CD8-positive, alpha-beta memory T cell (primary cell): ENCODE results near the gene CHKA. TPM values are rescaled to one million over a fixed set of nuclear protein-coding genes. Genes with fewer than 3 reads are reported as not detected.

Experiments used
- CTCF ChIA-PET: fragments of 350-600 bp; sonication (Branson Sonifier 250); formaldehyde crosslinking; loops from one replicate; lab custom pipeline; 2021; ENCODE audit warnings: antibody characterized with exemption; lab: Charles Lee
- POLR2A ChIA-PET: fragments of 350-600 bp; sonication (Branson Sonifier 250); formaldehyde crosslinking; loops from one replicate; lab custom pipeline; 2021; ENCODE audit warnings: antibody characterized with exemption; lab: Charles Lee
- DNase-seq, 5 donors: peaks; one replicate each; pipeline versions ENCODE4 v3.0.0 to v3.0.0-alpha.2; 2020 to 2022; ENCODE audit warnings: mixed read lengths in 1 of 5
- H3K27ac ChIP-seq: one replicate; pipeline ENCODE4 v1.7.0; 2013; ENCODE audit warnings: low read depth, mild to moderate bottlenecking, low read length, moderate library complexity
- H3K27me3 ChIP-seq: 2 replicates; pipeline ENCODE4 v1.7.0; 2013; ENCODE audit warnings: low read length, mild to moderate bottlenecking; ENCODE audit not compliant: insufficient read depth, poor library complexity, severe bottlenecking
- H3K36me3 ChIP-seq: 2 replicates; pipeline ENCODE4 v1.7.0; 2013; ENCODE audit warnings: mild to moderate bottlenecking, low read length, moderate library complexity; ENCODE audit not compliant: insufficient read depth
- H3K4me1 ChIP-seq: 2 replicates; pipeline ENCODE4 v1.7.0; 2013; ENCODE audit warnings: mild to moderate bottlenecking, low read length, moderate library complexity; ENCODE audit not compliant: insufficient read depth
- H3K4me3 ChIP-seq: 2 replicates; pipeline ENCODE4 v1.7.0; 2013; ENCODE audit warnings: mild to moderate bottlenecking, low read length
- H3K9me3 ChIP-seq: 2 replicates; pipeline ENCODE4 v1.7.0; 2013; ENCODE audit warnings: mild to moderate bottlenecking, low read length
- H3K27ac Mint-ChIP-seq, 8 donors: one replicate each; pipeline ENCODE4 v1.8.0; 2020 to 2021; ENCODE audit warnings: mixed read lengths in 8 of 8, mild to moderate bottlenecking in 6 of 8, inconsistent platforms in 3 of 8, moderate library complexity in 3 of 8
- H3K27me3 Mint-ChIP-seq, 2 donors: one replicate each; pipeline ENCODE4 v1.8.0; 2020 to 2021; ENCODE audit warnings: mixed read lengths in 2 of 2, mild to moderate bottlenecking in 1 of 2, moderate library complexity in 1 of 2
- H3K36me3 Mint-ChIP-seq, 3 donors: one replicate each; pipeline ENCODE4 v1.8.0; 2020 to 2021; ENCODE audit warnings: mixed read lengths in 3 of 3, inconsistent platforms in 1 of 3, mild to moderate bottlenecking in 1 of 3
- H3K4me1 Mint-ChIP-seq, 3 donors: one replicate each; pipeline ENCODE4 v1.8.0; 2020 to 2021; ENCODE audit warnings: mixed read lengths in 3 of 3, inconsistent platforms in 1 of 3, mild to moderate bottlenecking in 1 of 3
- H3K4me3 Mint-ChIP-seq, 7 donors: one replicate each; pipeline ENCODE4 v1.8.0; 2020 to 2021; ENCODE audit warnings: mixed read lengths in 7 of 7, mild to moderate bottlenecking in 6 of 7, moderate library complexity in 4 of 7, inconsistent platforms in 2 of 7
- H3K9me3 Mint-ChIP-seq, 5 donors: one replicate each; pipeline ENCODE4 v1.8.0; 2020 to 2022; ENCODE audit warnings: mixed read lengths in 5 of 5, mild to moderate bottlenecking in 3 of 5, moderate library complexity in 2 of 5, inconsistent platforms in 1 of 5
- polyA plus RNA-seq: library from polyadenylated mRNA; unstranded; fragments of 300-500 nt; fragmentation: Illumina TruSeq; gene quantifications from one replicate; pipeline ENCODE4 v1.2.3, GENCODE V29; 2021
- total RNA-seq, 2 experiments: library from RNA; stranded (reverse); gene quantifications; one replicate each; pipeline ENCODE4 v1.2.3, GENCODE V29; 2021

CHKA gene
- total and polyA plus RNA-seq, 3 experiments from 2014 or later = 3.1 to 14.0 (median 11.6) TPM

DNA sequence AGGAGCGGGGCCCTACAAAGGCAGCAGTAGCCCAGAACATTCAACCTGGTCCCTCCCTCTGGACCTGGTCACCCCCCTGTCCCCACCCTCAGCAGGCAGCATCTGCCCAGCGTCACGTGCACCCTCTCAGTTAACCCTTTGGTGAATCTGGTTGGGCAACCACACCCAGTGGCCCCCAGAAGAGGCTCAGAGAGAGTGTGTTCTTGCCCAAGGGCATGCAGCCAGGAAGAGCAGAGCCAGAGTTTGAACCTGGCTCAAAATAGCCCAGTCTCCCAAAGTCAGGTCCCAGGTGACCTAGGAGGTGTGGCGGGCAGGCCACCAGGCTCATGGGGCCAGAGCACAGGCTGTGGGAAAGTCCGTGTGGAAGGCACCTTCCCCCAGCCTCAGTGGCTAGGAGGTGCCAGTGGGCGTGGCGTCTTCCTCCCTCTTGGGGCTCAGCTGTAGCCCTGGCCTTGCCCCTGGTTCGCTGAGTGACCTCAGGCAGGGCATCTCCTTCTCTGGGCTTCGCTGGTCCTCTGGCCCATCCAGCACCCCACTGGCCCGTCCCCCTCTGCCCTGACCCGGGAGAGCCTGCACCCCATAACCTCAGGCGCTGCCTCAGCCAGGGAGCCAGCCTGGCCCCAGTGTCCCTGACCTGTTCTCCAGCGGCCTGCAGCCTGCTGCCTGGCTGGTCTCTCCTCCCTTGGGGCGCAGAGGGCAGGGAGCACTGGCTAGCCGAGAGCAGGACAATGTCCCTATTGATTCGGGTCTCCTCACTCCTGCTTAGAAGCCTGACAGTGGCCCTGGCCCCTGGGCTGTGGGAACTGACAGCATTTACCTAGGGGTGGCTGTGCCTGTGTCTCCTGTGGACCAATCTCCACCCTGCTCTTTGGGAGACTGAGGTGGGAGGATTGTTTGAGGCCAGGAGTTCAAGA is 104.0 kb downstream of the CHKA start:
- no peaks in the 10 kb centered on the region for H3K9me3 ChIP-seq
- Mint-ChIP-seq H3K9me3 (no peaks in the 10 kb centered on the region), H3K36me3 (no peaks in the 10 kb centered on the region), H3K4me1 (no peaks in the 10 kb centered on the region), H3K4me3 (no peak overlapping the region), H3K27ac (no peak overlapping the region), H3K27me3 (peaks cover 0 to 2% of the 10 kb centered on the region in 2 donors)
- ChIA-PET POLR2A (no interaction called here), CTCF (no interaction called here)
- H3K27ac ChIP-seq = no peak overlapping the region
- no peaks in the 10 kb centered on the region for H3K36me3 ChIP-seq
- DNase-seq = no peak
- no peaks in the 10 kb centered on the region for H3K4me1 ChIP-seq
- no peaks in the 10 kb centered on the region for H3K27me3 ChIP-seq
- no peak overlapping the region for H3K4me3 ChIP-seq

DNA sequence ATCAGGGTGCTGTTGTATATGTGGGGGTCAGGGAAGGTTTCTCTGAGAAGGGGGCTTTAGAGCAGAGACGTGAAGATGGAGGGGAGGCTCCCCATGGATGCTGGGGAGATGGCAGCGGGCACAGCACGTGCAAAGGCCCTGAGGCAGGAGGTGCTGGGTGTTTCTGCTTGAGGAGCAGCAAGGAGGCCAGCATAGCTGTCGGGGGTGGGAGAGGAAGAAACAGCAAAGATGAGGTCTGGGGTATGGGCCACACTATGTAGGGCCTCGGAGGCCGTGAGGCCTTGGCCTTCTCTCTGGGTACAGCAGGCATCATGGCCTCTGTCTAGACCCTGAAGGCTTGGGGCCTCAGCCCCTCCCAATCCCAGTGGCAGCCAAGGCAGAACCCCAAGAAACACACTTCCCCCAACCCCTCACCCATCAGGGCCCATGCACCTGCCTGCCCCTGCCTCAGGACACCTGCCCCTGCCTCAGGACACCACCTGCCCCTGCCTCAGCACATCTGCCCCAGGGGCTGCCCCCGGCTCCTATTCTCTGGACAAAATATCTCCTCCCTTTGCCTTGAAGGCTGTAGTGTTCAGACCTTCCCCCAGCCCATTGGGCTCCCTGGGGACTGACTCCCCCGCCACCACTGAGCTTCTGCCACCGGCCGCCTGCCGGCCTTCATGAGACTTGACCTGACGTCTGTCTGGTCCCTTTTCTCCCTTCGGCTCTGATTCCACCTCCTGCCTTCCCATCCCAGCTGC is 104.9 kb downstream of the CHKA start:
- Histone ChIP-seq H3K4me1 (no peaks in the 10 kb centered on the region), H3K36me3 (no peaks in the 10 kb centered on the region), H3K27ac (no peak overlapping the region), H3K27me3 (no peaks in the 10 kb centered on the region), H3K4me3 (no peak overlapping the region), H3K9me3 (no peaks in the 10 kb centered on the region)
- DNase-seq = no peak
- H3K9me3 Mint-ChIP-seq = no peaks in the 10 kb centered on the region
- ChIA-PET POLR2A (no interaction called here), CTCF (no interaction called here)
- H3K27ac Mint-ChIP-seq = no peak overlapping the region
- no peak overlapping the region for H3K4me3 Mint-ChIP-seq
- no peaks in the 10 kb centered on the region for H3K4me1 Mint-ChIP-seq
- H3K27me3 Mint-ChIP-seq = peaks cover 2% of the 10 kb centered on the region in 2 donors
- H3K36me3 Mint-ChIP-seq = no peaks in the 10 kb centered on the region

DNA sequence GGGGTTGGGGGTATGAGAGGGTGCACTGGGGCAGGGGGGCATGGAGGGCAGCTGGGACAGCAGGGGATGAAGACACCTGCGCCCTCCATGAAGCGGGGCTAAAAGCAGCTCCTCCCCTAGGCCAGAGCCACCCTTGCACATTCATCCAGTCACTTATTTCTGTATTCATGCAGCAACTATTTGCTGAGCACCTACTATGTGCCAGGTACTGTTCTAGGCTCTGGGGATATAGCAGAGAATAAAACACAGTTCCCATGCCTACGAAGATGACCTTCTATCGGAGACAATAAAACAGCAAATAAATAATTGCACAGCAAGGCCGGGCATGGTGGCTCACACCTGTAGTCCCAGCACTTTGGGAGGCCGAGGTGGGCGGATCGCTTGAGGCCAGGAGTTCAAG is 105.7 kb downstream of the CHKA start:
- Histone ChIP-seq H3K4me1 (no peaks in the 10 kb centered on the region), H3K27me3 (no peaks in the 10 kb centered on the region), H3K27ac (no peak overlapping the region), H3K9me3 (no peaks in the 10 kb centered on the region), H3K4me3 (no peak overlapping the region), H3K36me3 (no peaks in the 10 kb centered on the region)
- Mint-ChIP-seq H3K4me1 (no peaks in the 10 kb centered on the region), H3K27me3 (peaks cover 2 to 4% of the 10 kb centered on the region in 2 donors), H3K36me3 (no peaks in the 10 kb centered on the region), H3K9me3 (no peaks in the 10 kb centered on the region), H3K27ac (no peak overlapping the region), H3K4me3 (no peak overlapping the region)
- CTCF ChIA-PET = no interaction called here
- POLR2A ChIA-PET = no interaction called here
- no peak for DNase-seq

DNA sequence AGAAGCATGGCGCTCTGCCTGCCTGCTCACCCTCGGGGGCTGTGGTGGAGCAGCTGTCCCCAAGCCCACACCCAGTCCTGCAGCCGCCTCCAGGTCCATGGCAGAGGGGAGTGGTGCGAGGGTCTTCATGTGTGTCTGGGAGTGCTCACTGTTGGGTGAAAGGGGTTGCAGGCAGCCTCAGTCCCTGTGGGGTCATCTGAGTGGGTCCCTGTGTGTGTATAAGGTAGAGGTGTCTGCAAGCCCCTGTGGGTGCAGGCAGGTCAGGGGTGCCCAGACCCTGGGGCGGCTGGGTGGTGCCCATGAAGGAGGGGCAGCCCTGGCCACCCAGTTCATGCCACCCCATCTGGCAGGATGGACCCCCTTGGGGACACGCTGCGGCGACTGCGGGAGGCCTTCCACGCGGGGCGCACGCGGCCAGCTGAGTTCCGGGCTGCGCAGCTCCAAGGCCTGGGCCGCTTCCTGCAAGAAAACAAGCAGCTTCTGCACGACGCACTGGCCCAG is 106.2 kb downstream of the CHKA start:
- H3K4me3 ChIP-seq = no peak overlapping the region
- no peaks in the 10 kb centered on the region for H3K4me1 ChIP-seq
- ChIA-PET CTCF (no interaction called here), POLR2A (no interaction called here)
- no peaks in the 10 kb centered on the region for H3K9me3 ChIP-seq
- Mint-ChIP-seq H3K27ac (no peak overlapping the region), H3K4me1 (no peaks in the 10 kb centered on the region), H3K9me3 (no peaks in the 10 kb centered on the region), H3K36me3 (no peaks in the 10 kb centered on the region), H3K27me3 (peaks cover 2 to 4% of the 10 kb centered on the region in 2 donors), H3K4me3 (no peak overlapping the region)
- no peaks in the 10 kb centered on the region for H3K27me3 ChIP-seq
- no peak overlapping the region for H3K27ac ChIP-seq
- H3K36me3 ChIP-seq = no peaks in the 10 kb centered on the region
- DNase-seq = no peak

DNA sequence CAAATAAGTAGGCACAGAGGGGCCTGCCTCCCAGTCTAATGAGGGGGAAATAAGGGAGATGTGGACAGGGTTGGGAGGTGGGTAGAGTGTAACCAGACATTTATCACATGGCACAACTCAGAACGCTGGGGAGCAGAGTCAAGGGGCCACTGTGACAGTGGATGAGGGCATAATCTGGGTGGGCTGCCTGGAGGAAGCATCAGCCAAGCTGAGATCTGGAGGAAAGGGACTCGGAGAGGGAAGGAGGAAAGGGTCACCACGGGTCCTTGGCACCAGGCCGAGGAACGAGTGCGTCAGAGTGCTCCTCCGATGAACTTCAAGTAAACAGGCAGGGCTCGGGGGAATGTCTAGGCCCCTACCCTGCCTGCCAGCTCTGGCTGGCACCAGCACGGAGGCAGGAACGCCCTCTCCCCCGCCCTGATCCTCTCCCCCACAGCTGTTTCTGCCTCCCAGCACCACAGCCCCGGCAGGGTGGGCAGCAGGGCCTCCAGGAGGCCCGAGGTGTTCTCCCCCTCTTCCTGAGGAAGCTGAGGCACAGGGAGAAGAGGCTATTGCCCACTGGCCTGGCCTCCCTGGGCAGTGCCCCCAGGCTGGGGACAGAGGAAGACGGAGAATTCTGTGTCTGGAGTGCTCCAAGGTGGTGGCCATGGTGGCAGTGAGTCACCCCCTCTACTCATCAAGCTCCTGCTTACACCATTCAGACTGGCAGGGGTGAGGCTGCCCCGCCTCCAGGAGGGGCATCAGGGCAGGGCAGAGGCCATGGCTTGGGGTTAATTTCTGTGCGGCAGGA is 106.8 kb downstream of the CHKA start:
- Histone ChIP-seq H3K36me3 (no peaks in the 10 kb centered on the region), H3K27ac (no peak overlapping the region), H3K4me1 (no peaks in the 10 kb centered on the region), H3K27me3 (no peaks in the 10 kb centered on the region), H3K4me3 (no peak overlapping the region), H3K9me3 (no peaks in the 10 kb centered on the region)
- POLR2A ChIA-PET = no interaction called here
- no peak overlapping the region for H3K4me3 Mint-ChIP-seq
- CTCF ChIA-PET = no interaction called here
- peaks cover 0 to 4% (median 0%) of the 10 kb centered on the region in 3 donors for H3K4me1 Mint-ChIP-seq
- H3K27ac Mint-ChIP-seq = peak overlapping the region in 2 of 8 donors; percentile 12 to 57
- peaks cover 2 to 4% of the 10 kb centered on the region in 2 donors for H3K27me3 Mint-ChIP-seq
- no peaks in the 10 kb centered on the region for H3K36me3 Mint-ChIP-seq
- H3K9me3 Mint-ChIP-seq = no peaks in the 10 kb centered on the region
- DNase-seq = no peak

DNA sequence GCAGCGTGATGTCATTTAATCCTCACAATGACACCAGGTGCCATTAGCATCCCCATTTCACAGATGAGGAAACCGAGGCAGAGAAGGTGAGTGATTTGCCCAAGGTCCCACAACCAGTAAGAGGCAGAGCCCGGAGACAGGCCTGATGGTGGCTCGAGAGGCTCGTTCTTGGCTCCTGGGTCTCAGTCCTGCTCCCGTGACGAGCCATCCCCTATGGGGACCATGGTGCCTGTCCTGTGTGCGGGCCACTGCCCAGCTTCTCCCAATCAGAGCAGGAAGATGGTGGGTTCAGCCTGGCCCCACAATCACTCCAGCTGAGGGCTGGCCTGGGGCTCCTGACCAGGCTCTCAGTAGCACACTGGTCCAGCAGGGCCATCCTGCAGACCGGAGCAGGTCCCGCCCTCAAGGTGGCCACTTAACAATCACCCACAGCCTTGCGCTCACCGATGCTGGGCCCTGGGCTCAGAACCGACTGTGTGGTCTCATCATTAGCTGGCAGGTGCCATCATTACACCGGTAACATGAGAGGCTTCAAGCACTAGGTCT is 107.5 kb downstream of the CHKA start:
- Histone ChIP-seq H3K27me3 (no peaks in the 10 kb centered on the region), H3K4me1 (no peaks in the 10 kb centered on the region), H3K27ac (no peak overlapping the region), H3K4me3 (no peak overlapping the region), H3K36me3 (no peaks in the 10 kb centered on the region), H3K9me3 (no peaks in the 10 kb centered on the region)
- H3K4me3 Mint-ChIP-seq = no peak overlapping the region
- DNase-seq = no peak
- POLR2A ChIA-PET = no interaction called here
- H3K27ac Mint-ChIP-seq = no peak overlapping the region
- H3K4me1 Mint-ChIP-seq = peaks cover 0 to 11% (median 0%) of the 10 kb centered on the region in 3 donors
- CTCF ChIA-PET = no interaction called here
- H3K27me3 Mint-ChIP-seq = peaks cover 2 to 4% of the 10 kb centered on the region in 2 donors
- no peaks in the 10 kb centered on the region for H3K9me3 Mint-ChIP-seq
- H3K36me3 Mint-ChIP-seq = no peaks in the 10 kb centered on the region

DNA sequence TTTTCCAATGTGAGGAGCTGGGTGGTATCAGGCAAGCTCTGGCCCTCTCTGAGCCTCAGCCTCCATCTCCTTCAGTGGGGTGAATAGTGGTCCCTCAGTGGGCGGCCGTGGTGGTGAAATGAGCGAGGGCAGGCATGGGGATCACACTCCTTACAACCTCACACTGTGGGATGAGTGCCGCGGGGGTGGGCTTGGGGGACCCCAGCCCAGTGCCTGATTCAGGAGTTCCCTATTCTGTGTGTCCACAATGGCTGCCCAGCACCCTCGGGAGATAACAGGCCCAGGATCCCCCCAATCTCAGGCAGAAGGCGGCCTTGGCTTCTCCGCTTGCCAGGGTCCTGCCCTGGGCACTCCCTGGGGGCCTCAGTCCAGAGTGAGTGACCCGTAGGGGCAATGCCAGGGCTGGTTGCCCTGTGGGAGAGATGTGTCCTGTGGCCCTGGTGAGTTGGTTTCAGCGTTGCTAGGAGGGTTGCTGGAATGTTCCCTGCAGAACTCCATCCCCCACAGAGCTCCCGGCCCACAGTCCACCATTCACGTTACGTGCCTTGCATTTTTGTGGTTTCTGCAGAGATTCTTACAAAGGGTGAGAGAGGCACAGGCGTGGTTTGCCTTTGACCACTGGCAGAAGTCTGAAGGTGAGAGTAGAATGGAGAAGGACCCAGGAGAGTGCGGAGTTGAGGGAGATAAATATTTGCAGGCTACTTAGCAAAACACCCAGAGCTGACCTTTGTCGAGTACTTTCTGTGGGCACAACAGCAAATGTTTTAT is 108.2 kb downstream of the CHKA start:
- Mint-ChIP-seq H3K27me3 (peaks cover 2 to 4% of the 10 kb centered on the region in 2 donors), H3K36me3 (no peaks in the 10 kb centered on the region), H3K9me3 (no peaks in the 10 kb centered on the region), H3K4me3 (no peak overlapping the region), H3K27ac (no peak overlapping the region), H3K4me1 (peaks cover 0 to 11% (median 0%) of the 10 kb centered on the region in 3 donors)
- H3K4me3 ChIP-seq = no peak overlapping the region
- CTCF ChIA-PET = no interaction called here
- no peaks in the 10 kb centered on the region for H3K36me3 ChIP-seq
- POLR2A ChIA-PET = no interaction called here
- H3K27ac ChIP-seq = no peak overlapping the region
- no peaks in the 10 kb centered on the region for H3K9me3 ChIP-seq
- H3K27me3 ChIP-seq = no peaks in the 10 kb centered on the region
- H3K4me1 ChIP-seq = no peaks in the 10 kb centered on the region
- no peak for DNase-seq
